Esophagus squamous epithelium (tissue), 4 donors: ENCODE results near the gene RAB37.

ENCODE experiments used
- CTCF ChIP-seq, 6 experiments: fragments of 450-650 bp in 4 of 6; fragments of 200-600 bp in 2 of 6; sonication (generic) in 2 of 6; IDR thresholded peaks; one replicate each; pipeline ENCODE4 v1.5.1; 2016 to 2019; ENCODE audit warnings: antibody characterized with exemption in 6 of 6, mild to moderate bottlenecking in 4 of 6, moderate library complexity in 4 of 6
- POLR2A ChIP-seq, 4 donors: fragments of 450-650 bp; IDR thresholded peaks; one replicate each; pipeline ENCODE4 v1.6.1; 2017; ENCODE audit warnings: antibody characterized with exemption in 4 of 4, mild to moderate bottlenecking in 4 of 4, moderate library complexity in 3 of 4

GRCh38 chr17:74756891-74757290 lies 19.8 kb downstream of the RAB37 start:
- TF ChIP-seq CTCF (IDR thresholded peaks at IDR 0.05) (no peak), POLR2A (IDR thresholded peaks at IDR 0.05) (no peak)
